Left renal pelvis (tissue), 4 donors: ENCODE measurements around the gene LMNTD2. TPM values are rescaled to one million over a fixed set of nuclear protein-coding genes. Genes with fewer than 3 reads are reported as not detected.
"Not testable (repeated sequence)": the region's sequence is repeated elsewhere in the genome, so short reads cannot be mapped to it uniquely, and the experiment has no call there.

Experiments
- DNase-seq, 4 donors: peaks; one replicate each; pipeline ENCODE4 v3.0.0-alpha.2; 2013; ENCODE audit warnings: low read depth in 4 of 4, low spot score in 3 of 4
- polyA plus RNA-seq, 4 donors: library from polyadenylated mRNA; unstranded; fragments of 120-200 nt; gene quantifications; one replicate each; pipeline ENCODE4 v1.2.1, GENCODE V29; 2013; ENCODE audit not compliant: insufficient read length in 4 of 4

The LMNTD2 gene
- polyA plus RNA-seq, 4 donors, result 0.75 to 7.5 (median 2.8) TPM

DNA sequence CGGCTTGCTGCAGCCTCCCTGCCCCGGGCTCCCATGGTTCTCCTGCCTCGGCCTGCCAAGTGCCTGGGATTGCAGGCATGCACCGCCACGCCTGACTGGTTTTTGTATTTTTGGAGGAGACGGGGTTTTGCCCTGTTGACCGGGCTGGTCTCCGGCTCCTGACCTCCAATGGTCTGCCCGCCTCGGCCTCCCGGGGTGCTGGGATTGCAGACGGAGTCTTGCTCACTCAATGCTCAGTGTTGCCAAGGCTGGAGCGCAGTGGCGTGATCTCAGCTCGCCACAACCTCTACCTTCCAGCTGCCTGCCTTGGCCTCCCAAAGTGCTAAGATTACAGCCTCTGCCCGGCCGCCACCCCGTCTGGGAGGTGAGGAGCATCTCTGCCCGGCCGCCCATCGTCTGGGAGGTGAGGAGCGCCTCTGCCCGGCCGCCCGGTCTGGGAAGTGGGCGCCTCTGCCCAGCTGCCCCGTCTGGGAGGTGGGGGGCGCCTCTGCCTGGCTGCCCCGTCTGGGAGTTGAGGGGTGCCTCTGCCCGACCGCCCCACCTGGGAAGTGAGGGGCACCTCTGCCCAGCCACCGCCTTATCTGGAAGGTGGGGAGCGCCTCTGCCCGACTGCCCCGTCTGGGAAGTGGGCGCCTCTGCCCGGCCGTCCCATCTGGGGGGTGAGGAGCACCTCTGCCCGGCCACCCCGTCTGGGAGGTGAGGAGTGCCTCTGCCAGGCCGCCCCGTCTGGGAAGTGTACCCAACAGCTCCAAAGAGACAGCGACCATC is 43.4 kb downstream of the LMNTD2 start:
- DNase-seq, result not testable (repeated sequence)

DNA sequence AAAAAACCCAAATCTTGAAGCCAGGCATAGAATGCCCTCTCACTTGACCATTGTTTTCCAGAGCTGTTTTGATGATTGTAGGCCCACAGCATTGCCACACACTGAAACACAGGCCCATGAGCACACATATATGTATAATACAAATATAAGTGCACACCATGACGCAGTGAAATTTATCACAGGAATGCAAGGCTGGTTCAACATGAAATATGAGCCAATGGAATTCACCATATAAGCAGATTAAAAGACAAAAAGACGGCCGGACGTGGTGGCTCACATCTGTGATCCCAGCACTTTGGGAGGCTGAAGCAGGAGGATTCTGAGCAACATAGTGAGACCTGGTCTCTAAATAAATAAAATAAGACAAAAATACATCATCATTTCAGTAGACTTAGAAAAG is 44.1 kb downstream of the LMNTD2 start:
- DNase-seq, result no peak

GRCh38 chr11:515131-515530 is 45.4 kb downstream of the LMNTD2 start:
- DNase-seq, result no peak

- no peak for DNase-seq
These were observed 45.9 kb downstream of the LMNTD2 start for GRCh38 chr11:514606-515005.

GRCh38 chr11:512761-513595 is 47.6 kb downstream of the LMNTD2 start:
- DNase-seq, result no peak

- DNase-seq, result no peak
These were observed 51.6 kb downstream of the LMNTD2 start for GRCh38 chr11:508956-509355.

- DNase-seq, result no peak
These were observed 52.6 kb downstream of the LMNTD2 start for GRCh38 chr11:507727-508515.

DNA sequence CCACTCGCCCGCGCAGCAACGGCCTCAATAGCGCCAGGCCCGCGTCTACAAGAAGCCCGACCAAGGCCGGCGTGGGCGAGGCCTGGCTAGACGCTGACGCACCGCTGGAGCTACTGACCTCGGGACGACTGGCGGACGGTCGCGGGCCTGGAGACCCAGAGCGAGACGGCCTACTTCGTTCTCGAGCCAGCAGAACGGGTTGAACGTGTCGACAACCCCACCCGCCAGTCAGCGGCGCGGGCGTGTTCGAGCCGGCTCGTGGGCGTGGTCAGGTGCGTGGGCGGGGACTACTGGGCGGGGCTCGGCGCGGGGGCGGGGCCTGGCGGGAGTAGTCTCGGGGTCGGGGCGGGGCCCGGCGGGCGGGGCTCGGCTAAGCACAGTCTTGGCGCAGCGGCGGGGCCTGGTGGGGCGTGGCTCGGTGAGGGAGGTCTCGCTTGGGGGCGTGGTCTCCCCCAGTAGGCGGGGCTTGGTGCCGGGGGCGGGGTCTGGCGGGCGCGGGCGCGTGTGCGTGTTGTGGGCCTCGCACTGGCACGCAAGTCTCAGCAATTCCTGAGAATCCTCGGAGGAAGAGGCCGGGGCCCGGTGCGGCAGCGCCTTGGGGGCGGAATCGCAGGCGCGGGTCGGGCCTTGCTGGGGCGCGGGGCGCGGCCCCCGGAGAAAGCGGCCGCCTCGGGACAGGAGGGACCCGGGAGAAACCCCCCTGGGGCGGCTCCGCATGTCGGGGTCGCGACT is 53.4 kb downstream of the LMNTD2 start, which contains the start of gene RNH1:
RNH1 (minus strand) TSS at position 248 of the 732 bp plus-strand sequence. CDS start 5,080 bp downstream, outside the sequence.
- peak; percentile 77 to 87 (median 84) for DNase-seq

- DNase-seq, result peak; percentile 87 to 93 (median 90)
These were observed 54.1 kb downstream of the LMNTD2 start for GRCh38 chr11:506238-506994.

- DNase-seq, result no peak
These were observed 55.6 kb downstream of the LMNTD2 start for GRCh38 chr11:504994-505344.

Other genes starting within 250 kb of the LMNTD2 start
- 10 to 100 TPM; 25.0 to 40.4 (median 35.2) TPM for gene IFITM1, start 246.7 kb downstream of the LMNTD2 start, polyA plus RNA-seq
- gene IFITM3, start 239.9 kb downstream of the LMNTD2 start, polyA plus RNA-seq, result 100 to 1,000 TPM; 285 to 490 (median 450) TPM
- gene B4GALNT4, start 191.2 kb downstream of the LMNTD2 start, polyA plus RNA-seq, result 10 to 100 TPM; 48.1 to 95.7 (median 66.5) TPM
- 1 to 10 TPM in 3 of 4 donors, under 1 TPM in 1; 0.38 to 9.1 (median 4.9) TPM for gene PKP3, start 166.5 kb downstream of the LMNTD2 start, polyA plus RNA-seq
- gene SIGIRR, start 145.7 kb downstream of the LMNTD2 start, polyA plus RNA-seq, result 10 to 100 TPM; 13.2 to 50.5 (median 35.5) TPM
- gene ANO9, start 118.7 kb downstream of the LMNTD2 start, polyA plus RNA-seq, result 10 to 100 TPM in 2 of 4 donors, 1 to 10 TPM in 1, under 1 TPM in 1; 0.72 to 14.7 (median 9.9) TPM
- 10 to 100 TPM; 22.9 to 46.4 (median 31.0) TPM for gene PTDSS2, start 110.5 kb downstream of the LMNTD2 start, polyA plus RNA-seq
- gene RNH1, start 53.5 kb downstream of the LMNTD2 start, polyA plus RNA-seq, result 100 to 1,000 TPM in 1 of 4 donors, 10 to 100 TPM in 3; 75.4 to 108 (median 87.4) TPM
- gene HRAS, start 25.2 kb downstream of the LMNTD2 start, polyA plus RNA-seq, result 10 to 100 TPM; 30.9 to 55.9 (median 41.2) TPM
- 1 to 10 TPM; 1.4 to 6.6 (median 3.2) TPM for gene LRRC56, start 23.2 kb downstream of the LMNTD2 start, polyA plus RNA-seq
- gene RASSF7, start 232 bp upstream of the LMNTD2 start, polyA plus RNA-seq, result 10 to 100 TPM in 3 of 4 donors, 1 to 10 TPM in 1; 6.0 to 69.8 (median 35.6) TPM
- gene PHRF1, start 15.7 kb upstream of the LMNTD2 start, polyA plus RNA-seq, result 10 to 100 TPM; 17.5 to 30.4 (median 18.9) TPM
- gene IRF7, start 55.2 kb upstream of the LMNTD2 start, polyA plus RNA-seq, result 10 to 100 TPM in 1 of 4 donors, 1 to 10 TPM in 3; 4.6 to 14.7 (median 8.5) TPM
- gene CDHR5, start 64.2 kb upstream of the LMNTD2 start, polyA plus RNA-seq, result 10 to 100 TPM in 3 of 4 donors, 1 to 10 TPM in 1; 2.1 to 50.6 (median 33.0) TPM
- gene SCT, start 66.4 kb upstream of the LMNTD2 start, polyA plus RNA-seq, result 1 to 10 TPM in 2 of 4 donors, under 1 TPM in 1, not detected in 1; 0.47 to 3.1 (median 1.4) TPM
- 1 to 10 TPM in 3 of 4 donors, under 1 TPM in 1; 0.35 to 5.0 (median 1.6) TPM for gene DRD4, start 76.5 kb upstream of the LMNTD2 start, polyA plus RNA-seq
- 10 to 100 TPM; 35.3 to 53.0 (median 45.3) TPM for gene DEAF1, start 134.5 kb upstream of the LMNTD2 start, polyA plus RNA-seq
- 10 to 100 TPM; 26.8 to 59.8 (median 37.1) TPM for gene TMEM80, start 135.1 kb upstream of the LMNTD2 start, polyA plus RNA-seq
- 100 to 1,000 TPM in 2 of 4 donors, 10 to 100 TPM in 1, 1 to 10 TPM in 1; 3.8 to 190 (median 89.3) TPM for gene EPS8L2, start 145.5 kb upstream of the LMNTD2 start, polyA plus RNA-seq
- 100 to 1,000 TPM in 3 of 4 donors, 10 to 100 TPM in 1; 97.0 to 148 (median 132) TPM for gene TALDO1, start 186.7 kb upstream of the LMNTD2 start, polyA plus RNA-seq
- 100 to 1,000 TPM in 1 of 4 donors, 10 to 100 TPM in 3; 48.2 to 109 (median 59.7) TPM for gene GATD1, start 216.7 kb upstream of the LMNTD2 start, polyA plus RNA-seq
- gene CEND1, start 229.4 kb upstream of the LMNTD2 start, polyA plus RNA-seq, result 1 to 10 TPM in 1 of 4 donors, under 1 TPM in 3; 0.49 to 1.5 (median 0.59) TPM
- 10 to 100 TPM; 12.3 to 22.0 (median 14.1) TPM for gene SLC25A22, start 237.5 kb upstream of the LMNTD2 start, polyA plus RNA-seq
- gene PIDD1, start 244.5 kb upstream of the LMNTD2 start, polyA plus RNA-seq, result 10 to 100 TPM in 1 of 4 donors, 1 to 10 TPM in 3; 8.1 to 17.2 (median 8.6) TPM
- gene RPLP2, start 249.2 kb upstream of the LMNTD2 start, polyA plus RNA-seq, result 1,000 to 10,000 TPM in 2 of 4 donors, 100 to 1,000 TPM in 2; 912 to 1,248 (median 1,002) TPM